Left ventricle myocardium inferior (tissue), 1 donor: ENCODE measurements around the gene SEZ6L. TPM values are rescaled to one million over a fixed set of nuclear protein-coding genes. Genes with fewer than 3 reads are reported as not detected.

Experiments used
- DNase-seq: peaks from one replicate; pipeline ENCODE4 v3.0.0-alpha.2; 2020
- H3K27ac ChIP-seq: fragments of 200-600 bp; replicated peaks from 2 replicates; pipeline ENCODE4 v1.8.0; 2021
- H3K27me3 ChIP-seq: fragments of 200-600 bp; 2 replicates; pipeline ENCODE4 v1.8.0; 2021; ENCODE audit warnings: low read depth
- H3K36me3 ChIP-seq: fragments of 200-600 bp; 2 replicates; pipeline ENCODE4 v1.8.0; 2021
- H3K4me1 ChIP-seq: fragments of 200-600 bp; 2 replicates; pipeline ENCODE4 v1.8.0; 2021
- H3K4me3 ChIP-seq: fragments of 200-600 bp; 2 replicates; pipeline ENCODE4 v1.8.0; 2021; ENCODE audit warnings: mild to moderate bottlenecking, moderate library complexity
- H3K9me3 ChIP-seq: fragments of 200-600 bp; replicated peaks from 2 replicates; pipeline ENCODE4 v1.8.0; 2021
- intact Hi-C: fragments of 100-400 bp; cut with micrococcal nuclease; formaldehyde crosslinking; loops from one replicate; pipeline ENCODE4 v1.11.0; 2022
- total RNA-seq: library from RNA; stranded (reverse); fragmentation: NEBNext Ultra II Directional; extraction: Animal tissue kit (Norgen Biotek cat#: 25700); gene quantifications from one replicate; pipeline ENCODE4 v1.2.1, GENCODE V29; 2021
- TF ChIP-seq, protein P1 (sequence below): fragments of 200-600 bp; IDR thresholded peaks from 2 replicates; pipeline ENCODE4 v1.8.0; 2021; ENCODE audit warnings: antibody characterized with exemption, mild to moderate bottlenecking, borderline replicate concordance
- donor health status: DM: no; HTN: yes; CAD: no; lungs with severe emphysema.

SEZ6L gene
- total RNA-seq, 1 donor from 2014 or later, result 0.16 TPM

DNA sequence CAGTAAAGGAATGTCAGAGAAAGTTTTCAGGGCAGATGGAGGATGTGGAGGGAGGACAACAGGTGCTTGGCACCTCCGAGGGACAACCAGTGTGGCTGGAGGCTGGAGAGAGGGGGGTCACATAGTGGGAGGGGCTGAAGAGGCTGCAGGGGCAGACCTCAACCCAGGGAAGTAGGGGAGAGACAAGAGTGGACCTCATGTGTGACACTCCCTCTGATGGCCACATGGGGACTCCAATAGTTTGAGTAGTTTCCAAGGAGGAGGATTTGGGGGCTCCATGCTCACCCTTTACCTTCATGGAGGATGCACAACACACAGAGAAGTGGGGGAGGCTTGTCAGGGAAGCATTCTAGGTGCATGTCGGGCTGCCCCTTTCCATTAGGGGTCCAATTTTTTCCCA is 224.7 kb downstream of the SEZ6L start:
- Histone ChIP-seq H3K36me3 (no peaks in the 10 kb centered on the region), H3K27me3 (peaks cover 44% of the 10 kb centered on the region), H3K9me3 (no peaks in the 10 kb centered on the region), H3K4me1 (no peaks in the 10 kb centered on the region), H3K4me3 (no peak overlapping the region), H3K27ac (no peak overlapping the region)
- DNase-seq, result no peak
- intact Hi-C loops, result no loop called here
- TF ChIP-seq, protein P1, sequence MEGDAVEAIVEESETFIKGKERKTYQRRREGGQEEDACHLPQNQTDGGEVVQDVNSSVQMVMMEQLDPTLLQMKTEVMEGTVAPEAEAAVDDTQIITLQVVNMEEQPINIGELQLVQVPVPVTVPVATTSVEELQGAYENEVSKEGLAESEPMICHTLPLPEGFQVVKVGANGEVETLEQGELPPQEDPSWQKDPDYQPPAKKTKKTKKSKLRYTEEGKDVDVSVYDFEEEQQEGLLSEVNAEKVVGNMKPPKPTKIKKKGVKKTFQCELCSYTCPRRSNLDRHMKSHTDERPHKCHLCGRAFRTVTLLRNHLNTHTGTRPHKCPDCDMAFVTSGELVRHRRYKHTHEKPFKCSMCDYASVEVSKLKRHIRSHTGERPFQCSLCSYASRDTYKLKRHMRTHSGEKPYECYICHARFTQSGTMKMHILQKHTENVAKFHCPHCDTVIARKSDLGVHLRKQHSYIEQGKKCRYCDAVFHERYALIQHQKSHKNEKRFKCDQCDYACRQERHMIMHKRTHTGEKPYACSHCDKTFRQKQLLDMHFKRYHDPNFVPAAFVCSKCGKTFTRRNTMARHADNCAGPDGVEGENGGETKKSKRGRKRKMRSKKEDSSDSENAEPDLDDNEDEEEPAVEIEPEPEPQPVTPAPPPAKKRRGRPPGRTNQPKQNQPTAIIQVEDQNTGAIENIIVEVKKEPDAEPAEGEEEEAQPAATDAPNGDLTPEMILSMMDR, result no peak

DNA sequence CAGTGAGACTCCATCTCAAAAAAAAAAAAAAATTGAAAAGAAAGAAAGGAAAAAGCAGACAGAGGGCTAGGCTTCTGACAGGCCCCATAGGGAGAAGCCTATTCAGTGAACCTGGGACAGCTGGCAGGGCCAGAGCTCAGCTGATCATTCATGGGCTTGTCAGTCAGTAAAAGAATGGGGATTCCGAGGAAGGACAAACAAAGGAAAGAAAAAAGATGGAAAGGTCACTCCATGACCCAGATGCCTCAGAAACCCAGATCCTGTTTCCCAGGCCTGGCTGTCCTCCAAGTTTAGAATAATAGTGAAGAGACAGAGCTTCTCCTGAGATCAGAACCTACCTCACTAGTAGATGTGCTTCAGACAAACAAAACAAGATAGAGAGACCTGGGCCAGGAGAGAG is 225.5 kb downstream of the SEZ6L start:
- DNase-seq, result no peak
- Histone ChIP-seq H3K36me3 (no peaks in the 10 kb centered on the region), H3K9me3 (no peaks in the 10 kb centered on the region), H3K4me1 (no peaks in the 10 kb centered on the region), H3K27me3 (peaks cover 39% of the 10 kb centered on the region), H3K4me3 (no peak overlapping the region), H3K27ac (no peak overlapping the region)
- intact Hi-C loops, result no loop called here
- TF ChIP-seq, protein P1, result no peak

DNA sequence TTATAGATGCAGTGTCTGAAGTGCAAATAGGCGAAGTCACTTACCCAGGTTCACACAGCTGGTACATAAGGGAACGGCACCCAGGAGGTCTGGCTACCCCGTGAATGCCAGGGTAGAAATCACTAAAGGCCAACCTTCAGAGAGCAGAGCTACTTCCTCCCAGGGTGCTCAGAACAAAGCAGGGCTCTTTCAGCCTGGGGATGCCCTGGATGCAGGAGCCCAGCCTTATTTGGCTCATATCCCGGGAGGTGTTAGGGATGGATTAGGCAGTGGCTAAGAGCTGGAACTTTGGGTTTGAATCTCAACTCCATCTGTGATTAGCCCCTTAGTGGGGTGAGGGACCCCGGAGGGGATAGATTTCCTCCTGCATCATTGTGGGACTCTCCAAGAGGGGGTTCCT is 226.7 kb downstream of the SEZ6L start:
- no peak for DNase-seq
- no peaks in the 10 kb centered on the region for H3K36me3 ChIP-seq
- TF ChIP-seq, protein P1, result no peak
- H3K4me3 ChIP-seq, result no peak overlapping the region
- H3K27ac ChIP-seq, result no peak overlapping the region
- H3K27me3 ChIP-seq, result peaks cover 39% of the 10 kb centered on the region
- intact Hi-C loops, result no loop called here
- H3K4me1 ChIP-seq, result no peaks in the 10 kb centered on the region
- no peaks in the 10 kb centered on the region for H3K9me3 ChIP-seq

DNA sequence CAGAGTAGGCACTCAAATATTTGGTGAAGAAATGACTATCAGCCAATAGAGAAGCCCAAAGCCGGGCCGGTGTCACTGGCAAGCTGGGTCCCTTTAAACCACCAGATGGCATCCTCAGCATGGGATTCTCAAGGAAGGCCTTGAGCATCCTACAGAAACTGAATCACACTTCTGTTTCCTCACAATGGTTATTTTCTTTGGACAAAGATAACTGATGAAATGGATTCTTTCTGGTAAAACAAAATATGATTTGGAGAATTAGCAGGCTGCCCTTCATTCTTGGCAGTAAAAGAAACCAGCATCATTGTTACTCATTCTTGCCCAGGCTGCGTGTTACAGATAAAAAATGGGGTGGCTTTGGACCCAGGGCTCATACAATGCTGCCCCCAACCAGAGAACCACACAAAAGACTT is 229.5 kb downstream of the SEZ6L start:
- TF ChIP-seq, protein P1, result peak; percentile 75
- intact Hi-C loops, result no loop called here

DNA sequence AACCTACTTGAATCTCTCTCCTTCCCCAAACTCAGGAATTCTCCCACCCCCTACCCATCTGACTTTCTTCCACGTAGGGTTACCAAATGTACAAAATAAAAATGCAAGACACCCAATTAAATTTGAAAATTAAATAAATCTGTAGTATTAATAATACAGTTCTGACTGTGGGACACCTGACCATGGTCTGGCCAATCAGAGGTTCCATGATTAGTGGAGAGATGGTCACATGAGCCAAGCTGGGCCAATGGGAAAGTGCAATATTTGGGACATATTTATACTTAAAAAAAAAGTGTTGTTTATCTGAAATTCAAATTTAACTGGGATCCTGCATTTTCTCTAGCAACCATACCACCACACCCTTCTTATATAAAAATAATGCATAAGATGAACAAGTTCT is 230.0 kb downstream of the SEZ6L start:
- Histone ChIP-seq H3K36me3 (no peaks in the 10 kb centered on the region), H3K27ac (no peak overlapping the region), H3K4me1 (no peaks in the 10 kb centered on the region), H3K4me3 (no peak overlapping the region), H3K9me3 (no peaks in the 10 kb centered on the region), H3K27me3 (peaks cover 37% of the 10 kb centered on the region)
- TF ChIP-seq, protein P1, result no peak
- no peak for DNase-seq
- intact Hi-C loops, result no loop called here

More for the DNA sequence above, 229.5 kb downstream of the SEZ6L start:
- H3K4me1 ChIP-seq, result no peaks in the 10 kb centered on the region
- H3K27ac ChIP-seq, result no peak overlapping the region
- peaks cover 38% of the 10 kb centered on the region for H3K27me3 ChIP-seq
- no peak overlapping the region for H3K4me3 ChIP-seq
- DNase-seq, result peak; percentile 16
- no peaks in the 10 kb centered on the region for H3K36me3 ChIP-seq
- H3K9me3 ChIP-seq, result no peaks in the 10 kb centered on the region

DNA sequence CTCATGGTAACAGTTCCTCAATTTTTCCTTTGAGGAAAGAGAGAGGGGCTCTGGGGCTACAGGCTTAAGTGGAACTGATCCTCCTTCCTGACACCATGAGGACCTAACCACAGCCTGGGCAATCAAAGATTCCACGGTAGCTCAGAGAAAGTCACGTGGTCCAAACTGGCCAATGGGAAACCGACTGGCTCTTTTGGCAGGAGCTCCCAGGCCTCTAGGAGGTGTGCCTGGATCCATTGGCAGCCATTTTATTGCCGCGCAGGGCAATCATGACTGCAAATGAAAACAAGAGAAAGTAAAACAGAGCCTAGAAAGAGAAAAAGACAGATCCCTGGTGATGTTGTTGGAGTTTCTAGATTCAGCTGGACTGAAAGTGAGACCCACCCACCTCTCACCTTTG is 232.5 kb downstream of the SEZ6L start:
- intact Hi-C loops, result no loop called here
- Histone ChIP-seq H3K4me3 (no peak overlapping the region), H3K9me3 (no peaks in the 10 kb centered on the region), H3K36me3 (no peaks in the 10 kb centered on the region), H3K4me1 (peaks cover 9% of the 10 kb centered on the region), H3K27me3 (peaks cover 41% of the 10 kb centered on the region), H3K27ac (no peak overlapping the region)
- TF ChIP-seq, protein P1, result no peak
- no peak for DNase-seq
